ENCODE results near the gene GIGYF2.

GRCh38 chr2:232888099-232888836 is 191.1 kb downstream of the GIGYF2 start:
- TF ChIP-seq SREBF2 (IDR thresholded peaks at IDR 0.05) (no peak), CTCF (IDR thresholded peaks at IDR 0.05) (no peak), ELK1 (IDR thresholded peaks at IDR 0.05; ENCODE audit: low read depth, low read length) (no peak), RFX5 (IDR thresholded peaks at IDR 0.05) (no peak), POLR2A (IDR thresholded peaks at IDR 0.05; ENCODE audit: low read length) (0 out of 2 replicates have a peak, but pooled peaks have one; percentile 13), RNF2 (IDR thresholded peaks at IDR 0.05; ENCODE audit: borderline replicate concordance, low read depth) (no peak), REST (IDR thresholded peaks at IDR 0.05) (no peak), FOXS1 (CRISPR knock-in tag; IDR thresholded peaks at IDR 0.05) (no peak), MAZ (IDR thresholded peaks at IDR 0.05; ENCODE audit: borderline replicate concordance, low read depth, low read length) (no peak)

Measured in A549 (cell line).